ENCODE data around the gene PIK3R1.

Gene PIK3R1

GRCh38 chr5:68250661-68251298 lies 35.2 kb downstream of the PIK3R1 start:
- H3K27ac ChIP-seq = no peak overlapping the region
- TF ChIP-seq CTCF (IDR thresholded peaks at IDR 0.05; ENCODE audit: low read depth, low read length, missing control alignments) = no peak

GRCh38 chr5:68251386-68251785 lies 35.8 kb downstream of the PIK3R1 start:
- in situ Hi-C loops (cut with HindIII; ENCODE audit: low pct_ligation_motif_present, low sequenced_read_pairs) = loop anchor here (25.0 kb wide), 1 partner anchor 989 kb away; no protein-coding TSS in a partner anchor
- no peak for DNase-seq
- H3K36me3 ChIP-seq (replicated peaks) = no peaks in the 10 kb centered on the region
- TF ChIP-seq CTCF (IDR thresholded peaks at IDR 0.05; ENCODE audit: low read depth, low read length, missing control alignments) = no peak
- H3K27ac ChIP-seq = no peak overlapping the region
- no peak overlapping the region for H3K4me3 ChIP-seq (ENCODE audit: low read depth, low read length)
- no peaks in the 10 kb centered on the region for H3K27me3 ChIP-seq (replicated peaks)

More at GRCh38 chr5:68250661-68251298, 35.2 kb downstream of the PIK3R1 start:
- DNase-seq = no peak
- H3K36me3 ChIP-seq (replicated peaks) = no peaks in the 10 kb centered on the region
- in situ Hi-C loops (cut with HindIII; ENCODE audit: low pct_ligation_motif_present, low sequenced_read_pairs) = loop anchor here (25.0 kb wide), 1 partner anchor 988 kb away; no protein-coding TSS in a partner anchor
- no peak overlapping the region for H3K4me3 ChIP-seq (ENCODE audit: low read depth, low read length)
- H3K27me3 ChIP-seq (replicated peaks) = no peaks in the 10 kb centered on the region

- Histone ChIP-seq H3K27me3 (replicated peaks) (no peaks in the 10 kb centered on the region), H3K36me3 (replicated peaks) (no peaks in the 10 kb centered on the region), H3K4me3 (ENCODE audit: low read depth, low read length) (no peak overlapping the region), H3K27ac (no peak overlapping the region)
- no peak for DNase-seq
- in situ Hi-C loops (cut with HindIII; ENCODE audit: low pct_ligation_motif_present, low sequenced_read_pairs) = loop anchor here (25.0 kb wide), 1 partner anchor 990 kb away; no protein-coding TSS in a partner anchor
- TF ChIP-seq CTCF (IDR thresholded peaks at IDR 0.05; ENCODE audit: low read depth, low read length, missing control alignments) = no peak
These were observed 36.4 kb downstream of the PIK3R1 start for GRCh38 chr5:68251804-68252522.

- no peak overlapping the region for H3K4me3 ChIP-seq (ENCODE audit: low read depth, low read length)
- H3K36me3 ChIP-seq (replicated peaks) = no peaks in the 10 kb centered on the region
- H3K27me3 ChIP-seq (replicated peaks) = no peaks in the 10 kb centered on the region
- peak; percentile 90 for TF ChIP-seq CTCF (IDR thresholded peaks at IDR 0.05; ENCODE audit: low read depth, low read length, missing control alignments)
- peak; percentile 67 for DNase-seq
- no peak overlapping the region for H3K27ac ChIP-seq
- in situ Hi-C loops (cut with HindIII; ENCODE audit: low pct_ligation_motif_present, low sequenced_read_pairs) = loop anchor here (25.0 kb wide), 1 partner anchor 991 kb away; no protein-coding TSS in a partner anchor
These were observed 37.4 kb downstream of the PIK3R1 start for GRCh38 chr5:68252673-68253623.

GRCh38 chr5:68253624-68254585 lies 38.3 kb downstream of the PIK3R1 start:
- Histone ChIP-seq H3K36me3 (replicated peaks) (no peaks in the 10 kb centered on the region), H3K4me3 (ENCODE audit: low read depth, low read length) (no peak overlapping the region), H3K27me3 (replicated peaks) (no peaks in the 10 kb centered on the region), H3K27ac (no peak overlapping the region)
- in situ Hi-C loops (cut with HindIII; ENCODE audit: low pct_ligation_motif_present, low sequenced_read_pairs) = loop anchor here (25.0 kb wide), 1 partner anchor 992 kb away; no protein-coding TSS in a partner anchor
- no peak for DNase-seq
- no peak for TF ChIP-seq CTCF (IDR thresholded peaks at IDR 0.05; ENCODE audit: low read depth, low read length, missing control alignments)

Data from brain microvascular endothelial cell (primary cell).